CD4-positive, alpha-beta T cell treated with Interleukin-17A for 1 hour (primary cell): ENCODE measurements around the gene ERVFRD-1.
A peak's percentile ranks its signal among the peaks of the same experiment; 100 is the strongest.

Source experiments
- DNase-seq: peaks from one replicate; pipeline ENCODE4 v3.0.0-alpha.2; 2020

Gene ERVFRD-1

GRCh38 chr6:11110921-11111768 lies at the start of gene ERVFRD-1:
Gene ERVFRD-1, minus strand, starts transcription at chr6:11111725. Its CDS starts 6,415 bp downstream, at chr6:11105310.
- DNase-seq, result no peak

GRCh38 chr6:11160199-11160598 lies 48.7 kb upstream of the ERVFRD-1 start:
- no peak for DNase-seq

DNA sequence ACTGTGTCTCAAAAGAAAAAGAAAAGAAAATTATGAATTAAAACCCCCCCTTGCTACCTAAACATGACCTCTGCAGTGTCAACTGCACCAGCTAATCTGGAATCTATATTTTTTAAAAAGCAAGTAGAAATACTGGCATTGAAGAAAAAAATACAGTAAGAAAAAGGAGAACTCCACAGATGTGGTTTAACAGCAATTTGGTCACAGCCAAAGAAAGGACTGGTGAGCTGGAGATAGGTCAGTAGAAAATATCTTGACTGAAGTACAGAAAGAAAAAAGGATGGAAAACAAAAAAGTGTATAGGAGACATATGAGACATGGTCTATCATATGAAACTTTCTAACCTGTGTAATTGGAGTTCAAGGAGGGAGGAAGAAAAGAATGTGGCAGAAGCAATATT lies 44.1 kb upstream of the ERVFRD-1 start:
- DNase-seq, result no peak

GRCh38 chr6:11153447-11153846 lies 41.9 kb upstream of the ERVFRD-1 start:
- no peak for DNase-seq

DNA sequence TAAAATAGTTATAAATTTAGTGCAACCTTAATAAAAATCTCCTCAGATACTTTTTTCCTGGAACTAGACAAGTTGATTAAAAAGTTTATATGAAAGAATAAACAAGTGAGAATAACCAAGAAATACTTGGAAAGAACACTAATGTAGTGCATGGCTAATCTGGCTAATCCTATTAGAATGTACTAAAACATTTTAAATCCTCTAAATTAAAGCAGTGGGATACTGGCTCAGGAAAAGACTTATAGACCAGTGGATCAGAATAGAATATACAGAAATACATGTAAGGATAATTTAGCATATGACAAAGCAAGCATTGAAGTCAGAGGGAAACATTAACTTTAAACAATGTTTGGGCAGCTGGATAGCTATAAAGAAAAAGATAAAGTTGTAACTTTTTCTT lies 41.1 kb upstream of the ERVFRD-1 start:
- no peak for DNase-seq

DNA sequence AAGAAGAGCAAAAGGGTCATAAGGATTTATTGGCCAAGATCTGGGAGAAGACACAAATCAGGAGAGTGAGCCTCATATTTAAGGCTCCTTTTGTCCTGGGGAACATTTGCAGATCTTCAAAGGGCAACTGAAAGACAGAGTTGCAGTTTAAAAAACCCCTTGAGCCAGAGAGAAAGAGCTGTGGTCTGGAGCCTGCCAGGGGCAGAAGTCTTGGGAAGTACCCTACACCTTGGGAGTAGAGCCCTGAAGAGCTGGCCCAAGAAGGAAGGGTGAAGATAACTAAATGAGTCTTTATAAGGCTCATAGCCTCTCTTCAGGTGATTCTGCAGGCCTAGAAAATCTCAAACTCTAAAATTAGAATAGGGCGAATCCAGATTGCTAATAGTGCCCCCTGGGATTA lies 40.0 kb upstream of the ERVFRD-1 start:
- no peak for DNase-seq

DNA sequence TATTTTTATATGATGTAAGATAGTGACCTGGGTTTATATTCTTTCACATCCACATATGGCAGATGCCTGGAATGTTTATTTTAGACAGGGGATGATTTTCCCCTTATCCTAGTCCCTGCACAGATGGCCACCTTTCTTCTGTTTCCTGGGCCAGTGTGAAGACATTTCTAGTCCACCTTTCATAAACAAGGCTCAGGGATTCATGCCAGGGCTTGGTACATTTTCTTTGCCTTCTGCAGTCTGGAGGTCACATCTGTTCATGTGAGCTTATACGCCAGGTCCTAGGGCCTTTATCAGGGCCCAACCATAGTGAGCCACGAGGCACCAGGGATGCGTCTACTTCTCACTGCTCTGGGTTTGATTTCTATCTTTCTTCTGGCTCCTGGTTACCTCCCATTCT lies 38.0 kb upstream of the ERVFRD-1 start:
- DNase-seq, result no peak

GRCh38 chr6:11146117-11146826 lies 34.7 kb upstream of the ERVFRD-1 start:
- no peak for DNase-seq

DNA sequence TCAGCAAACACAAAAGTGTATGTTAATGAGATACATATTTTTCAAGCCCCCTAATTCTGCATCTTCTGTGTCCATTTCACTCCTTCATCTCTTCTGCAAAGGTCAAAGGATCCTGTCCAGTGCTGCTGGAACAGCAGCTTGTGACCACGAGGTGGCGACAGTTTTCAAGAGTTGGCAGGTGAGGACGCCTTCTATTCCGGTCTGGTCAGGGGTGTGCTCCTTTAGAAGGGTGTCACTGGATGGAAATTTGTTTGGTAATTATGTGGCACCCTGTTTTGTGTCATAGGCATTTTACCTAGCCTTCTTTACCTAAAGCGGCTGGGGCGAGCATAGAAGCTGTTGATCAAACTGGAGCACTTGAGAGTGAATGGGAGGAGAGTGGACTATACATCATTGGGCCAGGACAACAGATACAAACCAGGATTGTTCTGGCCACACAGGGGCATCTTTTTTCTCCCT lies 32.9 kb upstream of the ERVFRD-1 start:
- DNase-seq, result peak; percentile 80

- DNase-seq, result no peak
Measured at GRCh38 chr6:11143394-11144371, 32.2 kb upstream of the ERVFRD-1 start.

- no peak for DNase-seq
Measured at GRCh38 chr6:11142296-11143027, 30.9 kb upstream of the ERVFRD-1 start.

GRCh38 chr6:11141295-11141694 lies 29.8 kb upstream of the ERVFRD-1 start:
- no peak for DNase-seq

DNA sequence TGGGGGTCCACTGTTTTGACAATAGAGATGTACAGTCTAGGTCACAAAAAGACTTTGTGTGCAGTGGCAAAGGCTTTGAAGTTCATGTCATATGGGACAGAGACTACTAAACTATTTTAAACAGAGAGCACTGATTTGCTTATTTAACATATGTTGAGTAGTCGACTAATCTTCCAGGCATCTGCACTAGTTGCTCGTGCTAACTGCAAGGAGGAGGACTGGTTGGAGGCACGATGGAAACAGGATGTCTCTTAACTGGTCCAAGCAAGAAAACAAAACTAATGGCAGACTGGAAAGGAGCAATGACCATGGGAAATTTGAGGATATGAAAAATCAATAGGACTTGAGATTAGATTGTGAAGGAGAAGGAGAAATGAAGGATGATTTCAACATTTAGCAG lies 28.5 kb upstream of the ERVFRD-1 start:
- DNase-seq, result no peak

DNA sequence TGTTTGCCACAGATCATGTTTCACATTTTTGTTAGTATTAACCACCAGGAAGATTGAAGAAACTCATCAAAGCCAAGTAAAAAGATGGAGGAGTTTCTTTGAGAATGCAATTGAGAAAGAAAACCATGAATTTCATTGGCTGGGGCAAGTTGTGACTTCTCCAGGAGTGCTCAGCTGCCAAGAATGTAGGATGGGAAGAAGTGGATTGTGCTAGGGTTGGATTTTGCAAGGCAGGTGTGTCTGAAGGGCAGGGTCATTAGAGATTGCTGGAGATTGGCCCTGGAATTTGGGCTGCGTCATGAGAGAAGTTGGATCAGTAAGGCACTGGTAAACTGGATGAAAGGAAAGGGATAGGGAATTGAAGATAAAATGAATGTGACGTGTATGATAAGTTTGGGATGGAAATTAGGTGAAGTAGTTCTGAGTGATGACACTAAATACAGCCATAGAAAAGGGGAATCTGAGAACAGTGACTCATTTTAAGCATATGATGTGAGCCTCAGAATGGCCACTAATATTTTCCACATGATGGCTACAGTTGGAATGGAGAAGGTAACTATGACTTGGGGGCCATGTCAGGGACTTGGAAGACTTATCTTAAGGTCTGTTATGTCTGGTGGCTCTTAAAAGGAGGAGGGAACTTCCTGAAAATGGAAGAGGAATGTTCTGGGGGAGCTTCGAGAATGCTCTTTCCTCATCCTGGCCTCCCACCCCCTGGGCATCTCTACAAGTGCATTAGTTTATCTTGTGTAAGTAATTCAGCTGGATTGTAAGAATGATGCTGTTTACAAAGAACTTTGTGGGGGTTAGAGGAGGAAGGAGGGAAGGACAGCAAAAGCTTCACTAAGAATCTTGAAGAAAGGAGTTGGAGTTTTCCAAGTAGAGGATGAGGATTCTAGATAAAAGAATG lies 27.8 kb upstream of the ERVFRD-1 start:
- DNase-seq, result no peak

DNA sequence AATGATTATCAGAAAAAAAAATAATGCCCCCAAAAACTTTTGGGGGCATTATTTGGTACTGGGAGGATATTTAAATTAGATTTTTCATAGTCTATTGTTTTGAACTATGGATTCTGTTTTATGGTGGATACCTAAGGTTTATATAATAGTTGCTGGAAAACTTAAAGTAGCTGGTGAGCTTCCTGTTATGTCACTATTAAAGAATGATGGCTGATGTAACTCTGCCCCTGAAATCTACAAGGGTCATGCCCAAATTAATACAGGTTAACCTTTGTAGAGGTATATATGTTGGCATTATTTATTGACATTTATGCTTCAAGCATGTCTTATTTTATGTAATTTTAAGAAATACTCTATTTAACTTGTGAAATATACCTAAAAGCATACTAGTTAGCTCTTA lies 25.3 kb upstream of the ERVFRD-1 start:
- DNase-seq, result no peak

DNA sequence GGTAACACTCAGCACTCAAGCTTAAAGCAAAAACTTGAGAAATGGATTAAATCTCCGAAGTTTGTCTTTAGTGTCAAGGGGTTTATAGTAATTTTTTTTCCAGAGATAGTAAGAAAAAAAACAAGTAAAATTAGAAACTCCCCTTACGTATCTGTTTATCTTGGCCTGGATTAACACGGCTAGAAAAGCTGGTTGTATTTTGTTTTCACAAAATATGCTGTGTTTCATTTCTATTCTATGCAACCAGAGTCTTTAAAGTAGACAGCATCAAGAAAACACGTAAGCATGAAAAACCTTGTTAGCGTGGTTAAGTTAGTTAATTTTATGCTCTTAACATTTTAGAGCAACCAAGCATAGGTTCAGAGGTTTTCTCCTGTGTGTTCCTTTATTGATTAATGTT lies 21.8 kb upstream of the ERVFRD-1 start:
- no peak for DNase-seq

DNA sequence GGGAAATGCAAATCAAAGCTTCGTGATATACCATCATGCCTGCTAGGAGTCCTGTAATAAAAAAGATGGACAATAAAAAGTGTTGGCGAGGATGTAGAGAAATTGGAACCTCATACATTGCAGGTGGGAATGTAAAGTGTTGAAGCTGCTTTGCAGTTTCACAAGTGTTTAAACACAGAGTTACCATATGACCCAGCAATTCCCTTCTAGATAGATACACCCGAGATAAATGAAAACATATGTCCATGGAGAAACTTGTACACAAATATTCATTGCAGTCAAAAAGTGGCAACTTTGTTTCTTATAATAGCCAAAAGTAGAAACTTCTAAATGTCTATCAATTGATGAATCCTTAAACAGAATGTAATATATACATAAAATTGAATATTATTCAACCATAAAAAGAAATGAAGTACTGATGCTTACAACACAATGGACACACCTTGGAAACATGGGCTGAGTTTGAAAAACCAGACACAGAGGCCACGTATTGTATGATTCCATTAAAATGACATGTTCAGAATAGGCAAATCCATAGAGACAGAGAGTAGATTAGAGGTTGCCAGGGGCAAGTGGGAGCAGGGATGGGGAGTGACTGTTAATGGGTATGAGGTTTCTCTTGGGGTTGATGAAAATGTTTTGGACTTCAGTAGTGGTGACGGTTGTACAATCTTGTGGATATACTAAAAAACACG lies 20.8 kb upstream of the ERVFRD-1 start:
- no peak for DNase-seq

DNA sequence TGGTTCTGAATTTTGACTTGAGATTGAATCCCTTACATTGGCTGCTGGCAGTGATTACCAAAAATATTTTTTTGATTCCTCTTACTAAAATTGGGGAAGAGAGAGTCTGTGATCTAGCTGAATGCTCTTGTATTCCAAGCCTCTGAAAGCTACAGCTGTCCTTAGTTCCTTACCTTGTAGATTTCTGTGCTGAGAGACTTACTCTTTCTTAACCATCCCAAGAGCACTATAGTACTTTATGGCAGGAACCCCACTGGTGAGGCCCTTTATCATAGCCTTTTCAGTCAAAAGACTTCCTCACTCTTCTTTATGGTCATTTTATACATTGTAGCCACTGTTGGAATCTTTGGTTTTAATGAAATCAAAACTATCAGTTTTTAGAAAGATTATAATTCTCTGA lies 19.1 kb upstream of the ERVFRD-1 start:
- no peak for DNase-seq

GRCh38 chr6:11129908-11130565 lies 18.5 kb upstream of the ERVFRD-1 start:
- DNase-seq, result no peak

GRCh38 chr6:11128608-11129007 lies 17.1 kb upstream of the ERVFRD-1 start:
- DNase-seq, result no peak
